GM12878 (cell line): ENCODE results near the gene OR2B2. TPM values are rescaled to one million over a fixed set of nuclear protein-coding genes. Genes with fewer than 3 reads are reported as not detected.
A peak's percentile ranks its signal among the peaks of the same experiment; 100 is the strongest.

Source experiments
- ATAC-seq: fragments of 200-7000 bp; cut with Tn5 transposase; 3 replicates; pipeline ENCODE4 v1.9.1; 2020; ENCODE audit warnings: mild to moderate bottlenecking, moderate library complexity
- BruUV-seq: library from RNA; stranded (reverse); fragments of 400-500 nt; replicated peaks from 2 replicates; lab custom pipeline; 2021; lab: Mats Ljungman, UMichigan
- CTCF ChIA-PET: fragments of 300-600 bp; sonication (Branson Sonifier 250); formaldehyde crosslinking; extraction: SDS; loops from one replicate; lab custom pipeline; 2021; ENCODE audit warnings: inconsistent platforms; lab: Yijun Ruan, JAX
- POLR2A ChIA-PET: fragments of 350-600 bp; formaldehyde crosslinking; extraction: SDS; loops from one replicate; lab custom pipeline; 2021; ENCODE audit warnings: inconsistent platforms; lab: Charles Lee
- RAD21 ChIA-PET: fragments of 300-600 bp; sonication (Branson Sonifier 250); formaldehyde crosslinking; loops from one replicate; lab custom pipeline; 2023; ENCODE audit warnings: antibody characterized with exemption; ENCODE audit not compliant: unreplicated experiment; lab: Charles Lee
- SMC1A ChIA-PET: fragments of 300-600 bp; sonication (Branson Sonifier 250); formaldehyde crosslinking; loops from one replicate; lab custom pipeline; 2023; ENCODE audit not compliant: unreplicated experiment, uncharacterized antibody; lab: Charles Lee
- DNase-seq: peaks from one replicate; pipeline ENCODE4 v3.0.0-alpha.2; 2011; ENCODE audit warnings: low read depth, low spot score
- FAIRE-seq: peaks from 3 replicates; lab custom pipeline; 2011; peaks lifted over from hg19 to GRCh38; lab: Jason Lieb, UNC
- H2AFZ ChIP-seq: 2 replicates; pipeline ENCODE4 v1.6.0; 2011; ENCODE audit warnings: low read depth, low read length, control low read depth; ENCODE audit not compliant: control insufficient read depth
- H3K27ac ChIP-seq: 2 replicates; pipeline ENCODE4 v1.5.1; 2011; ENCODE audit warnings: control low read depth; ENCODE audit not compliant: control insufficient read depth, insufficient read depth
- H3K27me3 ChIP-seq, 2 experiments: replicated peaks in 1 of 2; 2 replicates each; pipeline versions ENCODE4 v1.6.0 to v1.6.1; 2011; ENCODE audit warnings: low read length in 1 of 2; ENCODE audit not compliant: control insufficient read depth in 2 of 2, insufficient read depth in 2 of 2
- H3K36me3 ChIP-seq, 2 experiments: 2 replicates each; pipeline ENCODE4 v1.5.1; 2011; ENCODE audit warnings: low read length in 1 of 2; ENCODE audit not compliant: control insufficient read depth in 2 of 2, insufficient read depth in 2 of 2
- H3K4me1 ChIP-seq: 2 replicates; pipeline ENCODE4 v1.6.1; 2011; ENCODE audit warnings: mild to moderate bottlenecking, low read length, moderate library complexity, mixed read lengths; ENCODE audit not compliant: control insufficient read depth, insufficient read depth
- H3K4me2 ChIP-seq: 2 replicates; pipeline ENCODE4 v1.6.0; 2011; ENCODE audit warnings: control low read depth; ENCODE audit not compliant: control insufficient read depth, insufficient read depth
- H3K4me3 ChIP-seq: fragments of 200-600 bp; sonication (generic); 2 replicates; pipeline ENCODE4 v1.5.1; 2016
- H3K79me2 ChIP-seq: 2 replicates; pipeline ENCODE4 v1.6.0; 2011; ENCODE audit warnings: low read length; ENCODE audit not compliant: control insufficient read depth, insufficient read depth
- H3K9ac ChIP-seq: 2 replicates; pipeline ENCODE4 v1.8.0; 2011; ENCODE audit warnings: low read length, control low read depth, mixed read lengths; ENCODE audit not compliant: control insufficient read depth, insufficient read depth
- H3K9me3 ChIP-seq: replicated peaks from 3 replicates; pipeline ENCODE4 v1.5.1; 2011; ENCODE audit warnings: mild to moderate bottlenecking, low read length; ENCODE audit not compliant: control insufficient read depth, insufficient read depth
- H4K20me1 ChIP-seq: 2 replicates; pipeline ENCODE4 v1.6.0; 2011; ENCODE audit not compliant: control insufficient read depth, insufficient read depth
- ASH2L ChIP-seq: fragments of 300-600, 200-600 bp; sonication (generic); IDR thresholded peaks from 2 replicates; pipeline ENCODE4 v1.6.1; 2017; ENCODE audit warnings: low read depth, mild to moderate bottlenecking, borderline replicate concordance
- CBFB ChIP-seq: IDR thresholded peaks from 2 replicates; pipeline ENCODE4 v1.6.1; 2016; ENCODE audit warnings: antibody characterized with exemption, low read depth
- E2F4 ChIP-seq: IDR thresholded peaks from 2 replicates; pipeline ENCODE4 v1.6.1; 2012; ENCODE audit warnings: low read depth, low read length, improper control_type of control experiment
- EED ChIP-seq: sonication (generic); IDR thresholded peaks from 2 replicates; pipeline ENCODE4 v1.6.1; 2016; ENCODE audit warnings: antibody characterized with exemption, low read depth
- FOXK2 ChIP-seq: fragments of 450-650 bp; IDR thresholded peaks from 2 replicates; pipeline ENCODE4 v1.6.1; 2017; ENCODE audit warnings: mild to moderate bottlenecking, moderate library complexity
- MEF2B ChIP-seq: fragments of 450-650 bp; IDR thresholded peaks from 2 replicates; pipeline ENCODE4 v1.6.1; 2018; ENCODE audit warnings: mild to moderate bottlenecking, moderate library complexity; ENCODE audit not compliant: partially characterized antibody, poor library complexity, severe bottlenecking
- NRF1 ChIP-seq: conservative IDR thresholded peaks from 2 replicates; pipeline ENCODE4 v1.6.1; 2011; ENCODE audit warnings: mild to moderate bottlenecking, low read depth, low read length, improper control_type of control experiment
- POLR2AphosphoS5 ChIP-seq: IDR thresholded peaks from 2 replicates; pipeline ENCODE4 v1.6.1; 2011; ENCODE audit warnings: mild to moderate bottlenecking, low read length, inconsistent platforms
- RBBP5 ChIP-seq: fragments of 200-600 bp; sonication (generic); conservative IDR thresholded peaks from 2 replicates; pipeline ENCODE4 v1.6.1; 2016
- TCF7 ChIP-seq: IDR thresholded peaks from 2 replicates; pipeline ENCODE4 v1.6.1; 2014; ENCODE audit warnings: antibody characterized with exemption, borderline replicate concordance
- ZBED1 ChIP-seq: IDR thresholded peaks from 2 replicates; pipeline ENCODE4 v1.6.1; 2016; ENCODE audit warnings: borderline replicate concordance
- ZNF24 ChIP-seq: fragments of 450-650 bp; IDR thresholded peaks from 2 replicates; pipeline ENCODE4 v1.6.1; 2017; ENCODE audit warnings: antibody characterized with exemption, mild to moderate bottlenecking
- ZZZ3 ChIP-seq: IDR thresholded peaks from 2 replicates; pipeline ENCODE4 v1.6.1; 2011; ENCODE audit warnings: low read depth; ENCODE audit not compliant: control insufficient read depth, insufficient read length
- WGBS: methylation state at CpG from one replicate; pipeline ENCODE4 v1.1.6; 2016; ENCODE audit warnings: low lambda C conversion rate; ENCODE audit not compliant: insufficient replicate concordance, insufficient coverage; ENCODE audit errors: missing lambda C conversion rate; 5-methylcytosine and 5-hydroxymethylcytosine counted together
- in situ Hi-C: fragments of 300-500 bp; cut with MboI; formaldehyde crosslinking; loops from 9 replicates; pipeline ENCODE4 v1.14.3; 2018; ENCODE audit warnings: mixed read lengths
- intact Hi-C: fragments of 100-400 bp; cut with micrococcal nuclease; formaldehyde crosslinking; loops from one replicate; pipeline ENCODE4 v1.14.2; 2022; ENCODE audit not compliant: unreplicated experiment
- polyA plus RNA-seq, 11 experiments: library from polyadenylated mRNA; depleted of rRNA in 4 of 11; unstranded in 6 of 11; stranded (reverse) in 5 of 11; fragments of >200 nt; fragmentation: Nextera tagmentation in 4 of 11; fragmentation: Illumina TruSeq in 1 of 11; extraction: Ambion mirVana in 4 of 11; extraction: Trizol in 1 of 11; gene quantifications; 1 replicate in 1 of 11; 2 replicates in 10 of 11; pipeline versions ENCODE4 v1.2.1 to v1.2.3, GENCODE V29; 2011 to 2016; ENCODE audit warnings: inconsistent platforms in 2 of 11, missing spikeins in 2 of 11, low read depth in 1 of 11
- total RNA-seq, 4 experiments: library from RNA; depleted of rRNA in 3 of 4; stranded (reverse); fragments of >200 nt in 3 of 4; fragmentation: Illumina TruSeq in 1 of 4; extraction: Trizol in 1 of 4; gene quantifications; 2 replicates each; pipeline versions ENCODE4 v1.2.1 to v1.2.3, GENCODE V29; 2013 to 2021
- TF ChIP-seq, protein P1 (sequence below): fragments of 450-650 bp; IDR thresholded peaks from 2 replicates; pipeline ENCODE4 v1.6.1; 2017; ENCODE audit warnings: low read depth, mild to moderate bottlenecking, moderate library complexity
- TF ChIP-seq, protein P2 (sequence below): IDR thresholded peaks from 2 replicates; pipeline ENCODE4 v1.6.1; 2012; ENCODE audit warnings: mild to moderate bottlenecking, low read depth, low read length

The OR2B2 gene
- total and polyA plus RNA-seq, 10 of the 15 experiments (the other 5 are each of a cell fraction or from before 2014, with no cell fraction given), result not detected

GRCh38 chr6:27893836-27894807 is 18.1 kb downstream of the OR2B2 start:
- under 1% methylated on average over 47 of the region's 48 CpGs for WGBS
- no TSS peak for BruUV-seq
- Histone ChIP-seq H3K27me3 (no peaks in the 10 kb centered on the region), H3K79me2 (peaks cover 47% of the 10 kb centered on the region), H3K4me3 (peak overlapping the region; percentile 97), H3K36me3 (no peaks in the 10 kb centered on the region), H3K4me1 (peaks cover 16% of the 10 kb centered on the region; the same call in 1 of the 2 replicates), H3K9me3 (no peaks in the 10 kb centered on the region), H3K4me2 (peak overlapping the region; percentile 85), H2AFZ (peak overlapping the region; percentile 76), H3K9ac (peak overlapping the region; percentile 93), H4K20me1 (no peaks in the 10 kb centered on the region), H3K27ac (peak overlapping the region; percentile 92)
- in situ Hi-C loops (loop anchor here (5.0 to 10.0 kb wide), 5 partner anchors 57 to 1862 kb away; partner anchors contain the start of gene ZNF184), intact Hi-C loops (loop anchor here (1.0 to 10.0 kb wide), 11 partner anchors 55 to 1867 kb away; partner anchors contain the start of gene ZNF184)
- ChIA-PET RAD21 (interaction anchor here (0.6 to 7.7 kb wide), 29 partner anchors 22 to 1771 kb away, joined by 3 to 141 read pairs (median 5); a partner anchor contains a TSS), POLR2A (interaction anchor here (0.6 to 7.9 kb wide), 20 partner anchors 8 to 1872 kb away, joined by 3 to 125 read pairs (median 6); a partner anchor contains a TSS), CTCF (interaction anchor here (0.6 to 6.2 kb wide), 22 partner anchors 18 to 843 kb away, joined by 3 to 168 read pairs (median 6); partner anchors contain the start of gene OR2B2), SMC1A (interaction anchor here (0.7 to 8.0 kb wide), 15 partner anchors 23 to 764 kb away, joined by 3 to 160 read pairs (median 10); a partner anchor contains a TSS)
- peak; percentile 87 for FAIRE-seq
- DNase-seq, result peak; percentile 70
- ATAC-seq, result peak; percentile 16
- peak; percentile 18; the same call in 1 of the 2 replicates for TF ChIP-seq POLR2AphosphoS5
- TF ChIP-seq CBFB, result no peak
- no peak for TF ChIP-seq ASH2L
- TF ChIP-seq, protein P1, sequence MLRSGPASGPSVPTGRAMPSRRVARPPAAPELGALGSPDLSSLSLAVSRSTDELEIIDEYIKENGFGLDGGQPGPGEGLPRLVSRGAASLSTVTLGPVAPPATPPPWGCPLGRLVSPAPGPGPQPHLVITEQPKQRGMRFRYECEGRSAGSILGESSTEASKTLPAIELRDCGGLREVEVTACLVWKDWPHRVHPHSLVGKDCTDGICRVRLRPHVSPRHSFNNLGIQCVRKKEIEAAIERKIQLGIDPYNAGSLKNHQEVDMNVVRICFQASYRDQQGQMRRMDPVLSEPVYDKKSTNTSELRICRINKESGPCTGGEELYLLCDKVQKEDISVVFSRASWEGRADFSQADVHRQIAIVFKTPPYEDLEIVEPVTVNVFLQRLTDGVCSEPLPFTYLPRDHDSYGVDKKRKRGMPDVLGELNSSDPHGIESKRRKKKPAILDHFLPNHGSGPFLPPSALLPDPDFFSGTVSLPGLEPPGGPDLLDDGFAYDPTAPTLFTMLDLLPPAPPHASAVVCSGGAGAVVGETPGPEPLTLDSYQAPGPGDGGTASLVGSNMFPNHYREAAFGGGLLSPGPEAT, result no peak; the same call in 1 of the 2 replicates
- TF ChIP-seq MEF2B, result no peak
- TF ChIP-seq NRF1, result no peak
- no peak for TF ChIP-seq TCF7
- TF ChIP-seq E2F4, result peak; percentile 99
- no peak for TF ChIP-seq ZZZ3
- 0 out of 2 replicates have a peak, but pooled peaks have one; percentile 33 for TF ChIP-seq ZBED1
- TF ChIP-seq ZNF24, result no peak
- no peak for TF ChIP-seq FOXK2
- no peak for TF ChIP-seq RBBP5
- TF ChIP-seq, protein P2, sequence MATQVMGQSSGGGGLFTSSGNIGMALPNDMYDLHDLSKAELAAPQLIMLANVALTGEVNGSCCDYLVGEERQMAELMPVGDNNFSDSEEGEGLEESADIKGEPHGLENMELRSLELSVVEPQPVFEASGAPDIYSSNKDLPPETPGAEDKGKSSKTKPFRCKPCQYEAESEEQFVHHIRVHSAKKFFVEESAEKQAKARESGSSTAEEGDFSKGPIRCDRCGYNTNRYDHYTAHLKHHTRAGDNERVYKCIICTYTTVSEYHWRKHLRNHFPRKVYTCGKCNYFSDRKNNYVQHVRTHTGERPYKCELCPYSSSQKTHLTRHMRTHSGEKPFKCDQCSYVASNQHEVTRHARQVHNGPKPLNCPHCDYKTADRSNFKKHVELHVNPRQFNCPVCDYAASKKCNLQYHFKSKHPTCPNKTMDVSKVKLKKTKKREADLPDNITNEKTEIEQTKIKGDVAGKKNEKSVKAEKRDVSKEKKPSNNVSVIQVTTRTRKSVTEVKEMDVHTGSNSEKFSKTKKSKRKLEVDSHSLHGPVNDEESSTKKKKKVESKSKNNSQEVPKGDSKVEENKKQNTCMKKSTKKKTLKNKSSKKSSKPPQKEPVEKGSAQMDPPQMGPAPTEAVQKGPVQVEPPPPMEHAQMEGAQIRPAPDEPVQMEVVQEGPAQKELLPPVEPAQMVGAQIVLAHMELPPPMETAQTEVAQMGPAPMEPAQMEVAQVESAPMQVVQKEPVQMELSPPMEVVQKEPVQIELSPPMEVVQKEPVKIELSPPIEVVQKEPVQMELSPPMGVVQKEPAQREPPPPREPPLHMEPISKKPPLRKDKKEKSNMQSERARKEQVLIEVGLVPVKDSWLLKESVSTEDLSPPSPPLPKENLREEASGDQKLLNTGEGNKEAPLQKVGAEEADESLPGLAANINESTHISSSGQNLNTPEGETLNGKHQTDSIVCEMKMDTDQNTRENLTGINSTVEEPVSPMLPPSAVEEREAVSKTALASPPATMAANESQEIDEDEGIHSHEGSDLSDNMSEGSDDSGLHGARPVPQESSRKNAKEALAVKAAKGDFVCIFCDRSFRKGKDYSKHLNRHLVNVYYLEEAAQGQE, result no peak
- no peak for TF ChIP-seq EED
